GM19395 (cell line): ENCODE results near the gene TUBGCP5.

Source experiments
- ATAC-seq: cut with Tn5 transposase; IDR thresholded peaks from one replicate; pipeline ENCODE4 v1.9.1; 2021; ENCODE audit warnings: mild to moderate bottlenecking, moderate library complexity; ENCODE audit not compliant: unreplicated experiment

The TUBGCP5 gene

GRCh38 chr15:22954798-22955543 lies 84.4 kb downstream of the TUBGCP5 start:
- no peak for ATAC-seq

GRCh38 chr15:22954326-22954725 lies 85.0 kb downstream of the TUBGCP5 start:
- ATAC-seq, result no peak

GRCh38 chr15:22952796-22953579 lies 86.4 kb downstream of the TUBGCP5 start:
- ATAC-seq, result no peak

- ATAC-seq, result no peak
Measured at GRCh38 chr15:22951381-22952280, 87.7 kb downstream of the TUBGCP5 start.

GRCh38 chr15:22951031-22951380 lies 88.4 kb downstream of the TUBGCP5 start:
- ATAC-seq, result no peak

- no peak for ATAC-seq
Measured at GRCh38 chr15:22950256-22950990, 88.9 kb downstream of the TUBGCP5 start.
